ENCODE measurements around the gene REV3L. TPM values are rescaled to one million over a fixed set of nuclear protein-coding genes. Genes with fewer than 3 reads are reported as not detected.
A peak's percentile ranks its signal among the peaks of the same experiment; 100 is the strongest.

Gene REV3L
- total and polyA plus RNA-seq, 4 donors = 8.8 to 91.4 (median 19.8) TPM

DNA sequence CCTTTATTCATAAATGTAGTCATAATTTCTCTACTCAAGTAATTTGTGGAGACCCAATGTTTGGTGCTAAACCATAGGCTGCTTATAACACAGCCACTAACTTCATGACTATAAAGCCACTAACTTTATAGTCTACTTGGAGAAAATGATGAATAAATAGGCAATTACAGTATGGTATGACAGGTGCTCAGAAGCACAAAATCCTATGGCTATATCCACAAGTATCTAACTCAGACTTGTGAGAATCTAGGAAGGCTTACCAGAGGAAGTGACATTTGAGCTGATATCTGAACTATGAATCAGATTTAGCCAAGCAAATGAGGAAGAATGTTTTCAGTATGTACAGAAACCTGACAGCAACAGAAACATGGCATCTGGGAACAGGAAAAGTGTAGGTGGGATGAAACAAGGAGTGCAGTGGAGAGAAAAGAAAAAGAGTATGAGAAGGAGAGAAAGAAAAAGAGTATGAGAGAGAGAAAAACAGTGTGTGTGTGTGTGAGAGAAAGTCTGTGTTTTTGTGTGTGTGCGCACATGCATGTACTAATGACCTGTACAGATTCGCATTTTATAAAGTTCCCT lies 59.9 kb downstream of the REV3L start:
- Histone ChIP-seq H3K9ac (ENCODE audit: insufficient read depth in 1 of 2, low read length in 2 of 2) (no peak overlapping the region), H3K27ac (ENCODE audit: low read depth in 1 of 2, low read length in 1 of 2) (peak overlapping the region in 1 of 2 donors; percentile 2), H3K27me3 (ENCODE audit: control insufficient read depth in 3 of 3, insufficient read depth in 3 of 3, low read length in 2 of 3) (no peaks in the 10 kb centered on the region), H3K36me3 (ENCODE audit: control insufficient read depth in 4 of 4, insufficient read depth in 4 of 4, low read length in 4 of 4) (peaks cover 0 to 3% (median 2%) of the 10 kb centered on the region in 4 donors), H3K4me1 (ENCODE audit: control insufficient read depth in 5 of 5, insufficient read depth in 5 of 5, low read length in 5 of 5) (peaks cover 0 to 21% (median 1%) of the 10 kb centered on the region in 5 donors), H3K9me3 (ENCODE audit: control insufficient read depth in 4 of 4, insufficient read depth in 3 of 4, low read length in 3 of 4) (peaks cover 0 to 2% (median 0%) of the 10 kb centered on the region in 4 donors), H3K4me3 (no peak overlapping the region)
- 67 to 70% methylated on average over 2 of the region's 2 CpGs for WGBS, 2 donors
- TF ChIP-seq, protein P1, sequence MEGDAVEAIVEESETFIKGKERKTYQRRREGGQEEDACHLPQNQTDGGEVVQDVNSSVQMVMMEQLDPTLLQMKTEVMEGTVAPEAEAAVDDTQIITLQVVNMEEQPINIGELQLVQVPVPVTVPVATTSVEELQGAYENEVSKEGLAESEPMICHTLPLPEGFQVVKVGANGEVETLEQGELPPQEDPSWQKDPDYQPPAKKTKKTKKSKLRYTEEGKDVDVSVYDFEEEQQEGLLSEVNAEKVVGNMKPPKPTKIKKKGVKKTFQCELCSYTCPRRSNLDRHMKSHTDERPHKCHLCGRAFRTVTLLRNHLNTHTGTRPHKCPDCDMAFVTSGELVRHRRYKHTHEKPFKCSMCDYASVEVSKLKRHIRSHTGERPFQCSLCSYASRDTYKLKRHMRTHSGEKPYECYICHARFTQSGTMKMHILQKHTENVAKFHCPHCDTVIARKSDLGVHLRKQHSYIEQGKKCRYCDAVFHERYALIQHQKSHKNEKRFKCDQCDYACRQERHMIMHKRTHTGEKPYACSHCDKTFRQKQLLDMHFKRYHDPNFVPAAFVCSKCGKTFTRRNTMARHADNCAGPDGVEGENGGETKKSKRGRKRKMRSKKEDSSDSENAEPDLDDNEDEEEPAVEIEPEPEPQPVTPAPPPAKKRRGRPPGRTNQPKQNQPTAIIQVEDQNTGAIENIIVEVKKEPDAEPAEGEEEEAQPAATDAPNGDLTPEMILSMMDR (IDR thresholded peaks at IDR 0.05; ENCODE audit: control extremely low read depth, extremely low read depth) = no peak
- ATAC-seq (ENCODE audit: insufficient read depth, low FRiP score) (no peak), DNase-seq (no peak)

- no peak overlapping the region for H3K4me3 ChIP-seq
- H3K27ac ChIP-seq (ENCODE audit: low read depth in 1 of 2, low read length in 1 of 2) = no peak overlapping the region
- DNase-seq (no peak), ATAC-seq (ENCODE audit: insufficient read depth, low FRiP score) (no peak)
- H3K36me3 ChIP-seq (ENCODE audit: control insufficient read depth in 4 of 4, insufficient read depth in 4 of 4, low read length in 4 of 4) = peaks cover 0 to 8% (median 5%) of the 10 kb centered on the region in 4 donors
- TF ChIP-seq, protein P1 (IDR thresholded peaks at IDR 0.05; ENCODE audit: control extremely low read depth, extremely low read depth) = no peak
- H3K4me1 ChIP-seq (ENCODE audit: control insufficient read depth in 5 of 5, insufficient read depth in 5 of 5, low read length in 5 of 5) = peaks cover 4 to 28% (median 17%) of the 10 kb centered on the region in 5 donors
- no peaks in the 10 kb centered on the region for H3K27me3 ChIP-seq (ENCODE audit: control insufficient read depth in 3 of 3, insufficient read depth in 3 of 3, low read length in 2 of 3)
- no peaks in the 10 kb centered on the region for H3K9me3 ChIP-seq (ENCODE audit: control insufficient read depth in 4 of 4, insufficient read depth in 3 of 4, low read length in 3 of 4)
- WGBS, 2 donors = 88 to 91% methylated on average over 5 of the region's 5 CpGs
- no peak overlapping the region for H3K9ac ChIP-seq (ENCODE audit: insufficient read depth in 1 of 2, low read length in 2 of 2)
Measured at GRCh38 chr6:111418971-111419693, 63.9 kb downstream of the REV3L start.

- no peak overlapping the region for H3K27ac ChIP-seq (ENCODE audit: low read depth in 1 of 2, low read length in 1 of 2)
- H3K36me3 ChIP-seq (ENCODE audit: control insufficient read depth in 4 of 4, insufficient read depth in 4 of 4, low read length in 4 of 4) = peaks cover 0 to 8% (median 5%) of the 10 kb centered on the region in 4 donors
- no peak for DNase-seq
- H3K4me1 ChIP-seq (ENCODE audit: control insufficient read depth in 5 of 5, insufficient read depth in 5 of 5, low read length in 5 of 5) = peaks cover 4 to 28% (median 11%) of the 10 kb centered on the region in 5 donors
- no peak overlapping the region for H3K4me3 ChIP-seq
- no peak for ATAC-seq (ENCODE audit: insufficient read depth, low FRiP score)
- no peaks in the 10 kb centered on the region for H3K9me3 ChIP-seq (ENCODE audit: control insufficient read depth in 4 of 4, insufficient read depth in 3 of 4, low read length in 3 of 4)
- TF ChIP-seq, protein P1 (IDR thresholded peaks at IDR 0.05; ENCODE audit: control extremely low read depth, extremely low read depth) = no peak
- no peak overlapping the region for H3K9ac ChIP-seq (ENCODE audit: insufficient read depth in 1 of 2, low read length in 2 of 2)
- H3K27me3 ChIP-seq (ENCODE audit: control insufficient read depth in 3 of 3, insufficient read depth in 3 of 3, low read length in 2 of 3) = no peaks in the 10 kb centered on the region
Measured at GRCh38 chr6:111417946-111418345, 65.1 kb downstream of the REV3L start.

Data from lung (tissue), 12 donors.